Endothelial cell of umbilical vein (primary cell): ENCODE measurements around the gene PRDM16. TPM values are rescaled to one million over a fixed set of nuclear protein-coding genes. Genes with fewer than 3 reads are reported as not detected.

Source experiments
- BruUV-seq: library from RNA; stranded (reverse); fragments of 400-500 nt; replicated peaks from 2 replicates; lab custom pipeline; 2021; lab: Mats Ljungman, UMichigan
- CTCF ChIA-PET: fragments of 300-600, 350-600 bp; sonication (Branson Sonifier 250); formaldehyde crosslinking; loops from one replicate; lab custom pipeline; 2021; ENCODE audit warnings: antibody characterized with exemption, inconsistent platforms; lab: Charles Lee
- POLR2A ChIA-PET: fragments of 300-600, 350-600 bp; sonication (Branson Sonifier 250); formaldehyde crosslinking; loops from one replicate; lab custom pipeline; 2021; ENCODE audit warnings: antibody characterized with exemption, inconsistent platforms; lab: Charles Lee
- DNase-seq: peaks from one replicate; pipeline ENCODE4 v3.0.0-alpha.2; 2011; ENCODE audit warnings: low read depth, low spot score
- FAIRE-seq: peaks from 2 replicates; lab custom pipeline; 2011; peaks lifted over from hg19 to GRCh38; lab: Jason Lieb, UNC
- H2AFZ ChIP-seq: 2 replicates; pipeline ENCODE4 v1.6.0; 2012; ENCODE audit warnings: low read depth, low read length, control low read depth, inconsistent platforms
- H3K27ac ChIP-seq: 2 replicates; pipeline ENCODE4 v1.5.1; 2011; ENCODE audit warnings: low read depth, mild to moderate bottlenecking, control low read depth, low read length, moderate library complexity; ENCODE audit not compliant: insufficient read depth
- H3K27me3 ChIP-seq, 2 experiments: 2 replicates each; pipeline versions ENCODE4 v1.6.0 to v1.6.1; 2011; ENCODE audit warnings: low read length in 2 of 2, mixed read lengths in 1 of 2; ENCODE audit not compliant: control insufficient read depth in 2 of 2, insufficient read depth in 2 of 2
- H3K36me3 ChIP-seq, 2 experiments: 2 replicates in 1 of 2; 3 replicates in 1 of 2; pipeline ENCODE4 v1.5.1; 2011; ENCODE audit warnings: low read length in 2 of 2, mild to moderate bottlenecking in 1 of 2, moderate library complexity in 1 of 2; ENCODE audit not compliant: control insufficient read depth in 2 of 2, insufficient read depth in 2 of 2; ENCODE audit errors: extremely low read depth in 1 of 2
- H3K4me1 ChIP-seq: 3 replicates; pipeline ENCODE4 v1.5.1; 2011; ENCODE audit warnings: mild to moderate bottlenecking, low read length; ENCODE audit not compliant: control insufficient read depth, insufficient read depth; ENCODE audit errors: extremely low read depth
- H3K4me2 ChIP-seq: 2 replicates; pipeline ENCODE4 v1.6.1; 2011; ENCODE audit warnings: low read length, control low read depth, mixed read lengths; ENCODE audit not compliant: insufficient read depth
- H3K4me3 ChIP-seq, 3 experiments: fragments of 200-600 bp in 1 of 3; sonication (generic), shearing (Covaris generic) in 1 of 3; replicated peaks in 1 of 3; 2 replicates each; pipeline ENCODE4 v1.5.1; 2011 to 2016; ENCODE audit warnings: control low read depth in 3 of 3, low read length in 3 of 3, mild to moderate bottlenecking in 2 of 3, inconsistent platforms in 1 of 3, low read depth in 1 of 3, moderate library complexity in 1 of 3; ENCODE audit not compliant: insufficient read depth in 1 of 3
- H3K79me2 ChIP-seq: 2 replicates; pipeline ENCODE4 v1.6.0; 2012; ENCODE audit warnings: low read length, inconsistent platforms; ENCODE audit not compliant: control insufficient read depth, insufficient read depth
- H3K9ac ChIP-seq: replicated peaks from 2 replicates; pipeline ENCODE3; 2011; ENCODE audit warnings: low read length, control low read depth; ENCODE audit not compliant: insufficient read depth; ENCODE audit errors: extremely low read depth
- H3K9me1 ChIP-seq: replicated peaks from 3 replicates; pipeline ENCODE4 v1.6.0; 2011; ENCODE audit warnings: mild to moderate bottlenecking, low read length; ENCODE audit not compliant: control insufficient read depth, insufficient read depth; ENCODE audit errors: extremely low read depth
- H3K9me3 ChIP-seq: replicated peaks from 2 replicates; pipeline ENCODE4 v1.5.1; 2012; ENCODE audit warnings: low read length, inconsistent platforms; ENCODE audit not compliant: control insufficient read depth, insufficient read depth
- H4K20me1 ChIP-seq: replicated peaks from 2 replicates; pipeline ENCODE3; 2011; ENCODE audit warnings: mild to moderate bottlenecking, low read length; ENCODE audit not compliant: control insufficient read depth, insufficient read depth; ENCODE audit errors: extremely low read depth
- EZH2 ChIP-seq: IDR thresholded peaks from 2 replicates; pipeline ENCODE4 v1.6.1; 2012; ENCODE audit warnings: borderline replicate concordance, low read depth, mild to moderate bottlenecking, moderate library complexity, low read length, inconsistent platforms; ENCODE audit not compliant: severe bottlenecking
- FOS ChIP-seq: IDR thresholded peaks from 2 replicates; pipeline ENCODE4 v1.6.1; 2011; ENCODE audit warnings: mild to moderate bottlenecking, low read length, moderate library complexity, borderline replicate concordance; ENCODE audit not compliant: insufficient read depth
- GATA2 ChIP-seq: IDR thresholded peaks from 2 replicates; pipeline ENCODE4 v1.7.0; 2011; ENCODE audit warnings: low read depth, mild to moderate bottlenecking, moderate library complexity, mixed read lengths, low read length; ENCODE audit not compliant: insufficient read length, insufficient read depth
- JUN ChIP-seq: IDR thresholded peaks from 2 replicates; pipeline ENCODE4 v1.6.1; 2011; ENCODE audit warnings: borderline replicate concordance, low read depth; ENCODE audit not compliant: insufficient read length, insufficient read depth
- MAX ChIP-seq: IDR thresholded peaks from 2 replicates; pipeline ENCODE4 v1.6.1; 2011; ENCODE audit not compliant: insufficient read depth, insufficient read length
- MYC ChIP-seq: IDR thresholded peaks from one replicate; pipeline ENCODE4 v1.6.1; 2011; ENCODE audit warnings: mild to moderate bottlenecking, low read depth, low read length
- POLR2A ChIP-seq: IDR thresholded peaks from 2 replicates; pipeline ENCODE4 v1.6.1; 2012; ENCODE audit warnings: low read depth, mild to moderate bottlenecking, control low read depth, low read length
- POLR2AphosphoS5 ChIP-seq: IDR thresholded peaks from 2 replicates; pipeline ENCODE4 v1.6.1; 2012; ENCODE audit warnings: low read depth, mild to moderate bottlenecking, control low read depth, low read length, moderate library complexity; ENCODE audit not compliant: insufficient read depth
- dilution Hi-C: fragments of 300-500 bp; cut with MboI; formaldehyde crosslinking; loops from one replicate; pipeline ENCODE4 v1.15.0; 2019; ENCODE audit warnings: low sequenced_read_pairs; ENCODE audit not compliant: extremely low pct_ligation_motif_present
- intact Hi-C: fragments of 100-400 bp; cut with micrococcal nuclease; formaldehyde crosslinking; loops from one replicate; pipeline ENCODE4 v1.10.0; 2022
- polyA plus RNA-seq, 4 experiments: library from polyadenylated mRNA; depleted of rRNA in 3 of 4; stranded (reverse) in 3 of 4; unstranded in 1 of 4; fragments of >200 nt; gene quantifications; 2 replicates each; pipeline versions ENCODE4 v1.2.1 to v1.2.3, GENCODE V29; 2011 to 2012; ENCODE audit warnings: missing spikeins in 1 of 4
- total RNA-seq: library from RNA; stranded (reverse); gene quantifications from 2 replicates; pipeline ENCODE4 v1.2.3, GENCODE V29; 2021
- TF ChIP-seq, protein P1 (sequence below), 2 donors: IDR thresholded peaks; 1 replicate in 1 of 2; 2 replicates in 1 of 2; pipeline ENCODE4 v1.5.1; 2011; ENCODE audit warnings: low read length in 2 of 2, mild to moderate bottlenecking in 2 of 2, moderate library complexity in 2 of 2, control low read depth in 1 of 2, inconsistent platforms in 1 of 2, low read depth in 1 of 2; ENCODE audit not compliant: insufficient read depth in 1 of 2; ENCODE audit errors: extremely low read depth in 1 of 2

The PRDM16 gene
- total and polyA plus RNA-seq, 2 donors (not counting 3 experiments of a cell fraction or from before 2014, with no cell fraction given): not detected

- dilution Hi-C loops: no loop called here
- Histone ChIP-seq H3K4me1 (no peaks in the 10 kb centered on the region), H3K4me2 (no peak overlapping the region), H3K4me3 (no peak overlapping the region), H3K9me3 (no peaks in the 10 kb centered on the region), H3K36me3 (no peaks in the 10 kb centered on the region), H3K9ac (no peak overlapping the region), H3K9me1 (no peaks in the 10 kb centered on the region), H3K27ac (no peak overlapping the region), H4K20me1 (no peaks in the 10 kb centered on the region), H3K27me3 (no peaks in the 10 kb centered on the region), H2AFZ (no peak overlapping the region), H3K79me2 (no peaks in the 10 kb centered on the region)
- FAIRE-seq (no peak), DNase-seq (no peak)
- TF ChIP-seq JUN: no peak
- TF ChIP-seq GATA2: no peak
- no TSS peak for BruUV-seq
- CTCF ChIA-PET: interaction anchor here (2.3 to 2.9 kb wide), 2 partner anchors 12 to 13 kb away, joined by 8 to 17 read pairs; no protein-coding TSS in a partner anchor
- POLR2A ChIA-PET: no interaction called here
- intact Hi-C loops: no loop called here
These were observed 396.3 kb downstream of the PRDM16 start for GRCh38 chr1:3465091-3465934.

DNA sequence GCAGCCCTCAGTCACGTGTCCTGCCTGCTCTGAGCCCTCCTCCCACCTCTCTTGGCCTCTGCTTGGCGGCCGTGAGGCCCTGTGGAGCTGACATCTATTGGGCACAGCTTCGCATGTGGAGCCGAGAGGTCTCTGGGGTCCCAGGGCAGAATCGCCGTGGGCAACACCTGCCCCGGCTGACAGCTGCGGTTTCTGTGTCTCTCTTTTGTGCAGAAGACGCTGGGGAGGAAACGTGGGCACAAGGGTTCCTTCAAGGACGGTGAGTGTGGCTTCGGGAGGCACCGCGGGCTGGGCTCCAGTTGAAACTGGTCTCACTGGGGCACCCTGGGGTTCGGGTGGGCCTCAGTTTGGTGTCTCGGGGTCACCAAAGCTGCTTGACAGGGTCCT, 396.9 kb downstream of the PRDM16 start:
- Histone ChIP-seq H3K4me3 (no peak overlapping the region), H3K4me2 (no peak overlapping the region), H3K4me1 (peaks cover under 1% of the 10 kb centered on the region), H3K27me3 (no peaks in the 10 kb centered on the region), H3K9ac (no peak overlapping the region), H3K79me2 (no peaks in the 10 kb centered on the region), H3K36me3 (no peaks in the 10 kb centered on the region), H3K9me1 (no peaks in the 10 kb centered on the region), H4K20me1 (no peaks in the 10 kb centered on the region), H2AFZ (no peak overlapping the region), H3K27ac (no peak overlapping the region), H3K9me3 (no peaks in the 10 kb centered on the region)
- ChIA-PET CTCF (interaction anchor here (2.3 kb wide), 1 partner anchor 13 kb away, joined by 8 read pairs; no protein-coding TSS in a partner anchor), POLR2A (no interaction called here)
- no peak for TF ChIP-seq POLR2AphosphoS5
- TF ChIP-seq MYC: no peak
- TF ChIP-seq, protein P1, sequence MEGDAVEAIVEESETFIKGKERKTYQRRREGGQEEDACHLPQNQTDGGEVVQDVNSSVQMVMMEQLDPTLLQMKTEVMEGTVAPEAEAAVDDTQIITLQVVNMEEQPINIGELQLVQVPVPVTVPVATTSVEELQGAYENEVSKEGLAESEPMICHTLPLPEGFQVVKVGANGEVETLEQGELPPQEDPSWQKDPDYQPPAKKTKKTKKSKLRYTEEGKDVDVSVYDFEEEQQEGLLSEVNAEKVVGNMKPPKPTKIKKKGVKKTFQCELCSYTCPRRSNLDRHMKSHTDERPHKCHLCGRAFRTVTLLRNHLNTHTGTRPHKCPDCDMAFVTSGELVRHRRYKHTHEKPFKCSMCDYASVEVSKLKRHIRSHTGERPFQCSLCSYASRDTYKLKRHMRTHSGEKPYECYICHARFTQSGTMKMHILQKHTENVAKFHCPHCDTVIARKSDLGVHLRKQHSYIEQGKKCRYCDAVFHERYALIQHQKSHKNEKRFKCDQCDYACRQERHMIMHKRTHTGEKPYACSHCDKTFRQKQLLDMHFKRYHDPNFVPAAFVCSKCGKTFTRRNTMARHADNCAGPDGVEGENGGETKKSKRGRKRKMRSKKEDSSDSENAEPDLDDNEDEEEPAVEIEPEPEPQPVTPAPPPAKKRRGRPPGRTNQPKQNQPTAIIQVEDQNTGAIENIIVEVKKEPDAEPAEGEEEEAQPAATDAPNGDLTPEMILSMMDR (IDR thresholded peaks at IDR 0.05; ENCODE audit: extremely low read depth in 1 of 2, insufficient read depth in 1 of 2, low read depth in 1 of 2, low read length in 2 of 2): no peak
- TF ChIP-seq JUN: no peak
- TF ChIP-seq POLR2A: no peak
- no peak for TF ChIP-seq MAX
- no peak for TF ChIP-seq FOS
- TF ChIP-seq EZH2: no peak
- no peak for TF ChIP-seq GATA2
- no peak for FAIRE-seq
- dilution Hi-C loops (no loop called here), intact Hi-C loops (no loop called here)
- no peak for DNase-seq
- BruUV-seq: no TSS peak
